H1 (cell line): ENCODE measurements around the gene STXBP5L. TPM values are rescaled to one million over a fixed set of nuclear protein-coding genes. Genes with fewer than 3 reads are reported as not detected.

ENCODE experiments used
- GTF2F1 ChIP-seq: IDR thresholded peaks from 2 replicates; pipeline ENCODE4 v1.6.1; 2012; ENCODE audit warnings: low read depth, low read length, improper control_type of control experiment, borderline replicate concordance
- KDM4A ChIP-seq: IDR thresholded peaks from one replicate; pipeline ENCODE4 v1.7.1; 2012; ENCODE audit warnings: low read depth, mild to moderate bottlenecking, moderate library complexity, low read length, inconsistent platforms; ENCODE audit not compliant: severe bottlenecking
- KDM5A ChIP-seq: fragments of 200-600 bp; IDR thresholded peaks from 2 replicates; pipeline ENCODE4 v1.7.1; 2012; ENCODE audit warnings: mild to moderate bottlenecking, low read length, inconsistent platforms, mixed read lengths
- RBBP5 ChIP-seq: IDR thresholded peaks from 2 replicates; pipeline ENCODE4 v1.7.1; 2012; ENCODE audit warnings: low read depth, mild to moderate bottlenecking, inconsistent platforms, low read length, moderate library complexity, borderline replicate concordance
- RXRA ChIP-seq: IDR thresholded peaks from 2 replicates; pipeline ENCODE4 v1.6.1; 2011; ENCODE audit warnings: low read depth, mild to moderate bottlenecking, low read length, moderate library complexity; ENCODE audit not compliant: insufficient read depth
- SP4 ChIP-seq: IDR thresholded peaks from 2 replicates; pipeline ENCODE4 v1.6.1; 2012; ENCODE audit warnings: low read length, inconsistent platforms
- SUZ12 ChIP-seq: fragments of 200-600 bp; sonication (generic); IDR thresholded peaks from 2 replicates; pipeline ENCODE4 v1.6.1; 2012; ENCODE audit warnings: mild to moderate bottlenecking, inconsistent platforms, low read length, moderate library complexity, mixed read lengths
- TCF12 ChIP-seq: IDR thresholded peaks from 2 replicates; pipeline ENCODE4 v1.6.1; 2011; ENCODE audit warnings: low read depth, mild to moderate bottlenecking, low read length
- polyA plus RNA-seq, 7 experiments: library from polyadenylated mRNA; depleted of rRNA in 3 of 7; stranded (reverse) in 5 of 7; unstranded in 2 of 7; fragments of >200 nt in 5 of 7; fragments of 200-250 nt in 2 of 7; gene quantifications; 1 replicate in 5 of 7; 2 replicates in 1 of 7; 4 replicates in 1 of 7; pipeline versions ENCODE4 v1.2.1 to v1.2.3, GENCODE V29; 2011 to 2013; ENCODE audit warnings: missing spikeins in 2 of 7, mixed read lengths in 2 of 7
- total RNA-seq: library from RNA; stranded (reverse); fragmentation: NEBNext Ultra II Directional; extraction: Animal tissue kit (Norgen Biotek cat#: 25700); gene quantifications from 2 replicates; pipeline ENCODE4 v1.2.1, GENCODE V29; 2021

STXBP5L gene
- total and polyA plus RNA-seq, 2 of the 8 experiments (the other 6 are each of a cell fraction or from before 2014, with no cell fraction given): 2.0 to 6.0 TPM

- TF ChIP-seq SUZ12 (no peak), GTF2F1 (no peak), SP4 (no peak), TCF12 (no peak), RXRA (no peak), RBBP5 (no peak), KDM5A (no peak), KDM4A (no peak)
Observed at GRCh38 chr3:121405631-121406030, 497.6 kb downstream of the STXBP5L start (continued).
